HCT116 (cell line): ENCODE results near the gene TAPBPL. TPM values are rescaled to one million over a fixed set of nuclear protein-coding genes. Genes with fewer than 3 reads are reported as not detected.

ENCODE experiments used
- ATAC-seq: fragments of 200-7000 bp; cut with Tn5 transposase; 2 replicates; pipeline ENCODE4 v1.9.1; 2020; ENCODE audit warnings: mild to moderate bottlenecking, moderate library complexity
- BruUV-seq: library from RNA; stranded (reverse); fragments of 400-500 nt; replicated peaks from 2 replicates; lab custom pipeline; 2021; lab: Mats Ljungman, UMichigan
- CTCF ChIA-PET: fragments of 300-600 bp; sonication (Branson Sonifier 250); formaldehyde crosslinking; loops from one replicate; lab custom pipeline; 2021; ENCODE audit warnings: antibody characterized with exemption; lab: Charles Lee
- POLR2A ChIA-PET: fragments of 300-600, 350-600 bp; sonication (Branson Sonifier 250); formaldehyde crosslinking; loops from one replicate; lab custom pipeline; 2021; ENCODE audit warnings: antibody characterized with exemption; lab: Charles Lee
- RAD21 ChIA-PET, 2 experiments: fragments of 300-600 bp; sonication (Branson Sonifier 250); formaldehyde crosslinking; loops; one replicate each; lab custom pipeline; 2023; ENCODE audit warnings: low total read pairs in 2 of 2; ENCODE audit not compliant: uncharacterized antibody in 2 of 2, unreplicated experiment in 2 of 2, low non-redundant PET in 1 of 2; lab: Charles Lee
- DNase-seq: peaks from one replicate; pipeline ENCODE4 v3.0.0-alpha.2; 2010; ENCODE audit warnings: low read depth, low spot score
- H2AFZ ChIP-seq: fragments of 200-600 bp; shearing (Covaris generic), sonication (generic); 2 replicates; pipeline ENCODE4 v1.6.1; 2017; ENCODE audit warnings: low read depth, mixed run types, mixed read lengths, antibody characterized with exemption, low read length; ENCODE audit not compliant: poor library complexity, severe bottlenecking
- H3K27ac ChIP-seq: 2 replicates; pipeline ENCODE4 v1.5.1; 2012; ENCODE audit warnings: low read depth, low read length
- H3K27me3 ChIP-seq: fragments of 200-600 bp; sonication (generic); 2 replicates; pipeline ENCODE4 v1.6.1; 2016; ENCODE audit warnings: mixed run types, low read length, mixed read lengths; ENCODE audit not compliant: insufficient read depth
- H3K36me3 ChIP-seq, 2 experiments: fragments of 200-500 bp in 1 of 2; fragments of 200-600 bp in 1 of 2; sonication (Bioruptor generic) in 1 of 2; sonication (generic) in 1 of 2; 2 replicates each; pipeline versions ENCODE4 v1.5.1 to v1.6.1; 2014 to 2016; ENCODE audit warnings: low read length in 2 of 2, inconsistent platforms in 1 of 2, mixed read lengths in 1 of 2, mixed run types in 1 of 2; ENCODE audit not compliant: insufficient read depth in 2 of 2, control insufficient read depth in 1 of 2
- H3K4me1 ChIP-seq, 2 experiments: fragments of 200-600 bp in 1 of 2; sonication (generic) in 1 of 2; 2 replicates each; pipeline versions ENCODE4 v1.5.1 to v1.6.1; 2012 to 2017; ENCODE audit warnings: low read length in 2 of 2, inconsistent platforms in 1 of 2, mild to moderate bottlenecking in 1 of 2, mixed read lengths in 1 of 2, mixed run types in 1 of 2, moderate library complexity in 1 of 2; ENCODE audit not compliant: insufficient read depth in 2 of 2, control insufficient read depth in 1 of 2
- H3K4me2 ChIP-seq: fragments of 200-600 bp; sonication (generic); 2 replicates; pipeline ENCODE4 v1.6.1; 2017; ENCODE audit warnings: mixed run types, low read length, mixed read lengths
- H3K4me3 ChIP-seq, 2 experiments: fragments of 200-600 bp in 1 of 2; sonication (generic) in 1 of 2; replicated peaks in 1 of 2; 2 replicates each; pipeline ENCODE4 v1.5.1; 2011 to 2016; ENCODE audit warnings: low read length in 2 of 2, control low read depth in 1 of 2, low read depth in 1 of 2, mild to moderate bottlenecking in 1 of 2, mixed read lengths in 1 of 2, mixed run types in 1 of 2
- H3K79me2 ChIP-seq: fragments of 200-600 bp; sonication (generic); 2 replicates; pipeline ENCODE4 v1.6.1; 2017; ENCODE audit warnings: mild to moderate bottlenecking, mixed run types, low read length, moderate library complexity, mixed read lengths; ENCODE audit not compliant: insufficient read depth
- H3K9ac ChIP-seq: fragments of 200-600 bp; sonication (generic); 2 replicates; pipeline ENCODE4 v1.6.1; 2016; ENCODE audit warnings: low read length, mixed read lengths
- H3K9me2 ChIP-seq: fragments of 200-600 bp; sonication (generic), shearing (Covaris generic); 2 replicates; pipeline ENCODE4 v1.6.1; 2017; ENCODE audit warnings: mixed run types, mild to moderate bottlenecking, moderate library complexity; ENCODE audit not compliant: insufficient read depth
- H3K9me3 ChIP-seq, 2 experiments: fragments of 200-500 bp in 1 of 2; fragments of 200-600 bp in 1 of 2; sonication (Bioruptor generic) in 1 of 2; sonication (generic) in 1 of 2; 2 replicates each; pipeline ENCODE4 v1.6.1; 2014 to 2017; ENCODE audit warnings: low read length in 2 of 2, mixed read lengths in 2 of 2, inconsistent platforms in 1 of 2, low read depth in 1 of 2, mild to moderate bottlenecking in 1 of 2, mixed run types in 1 of 2, moderate library complexity in 1 of 2; ENCODE audit not compliant: control insufficient read depth in 1 of 2, insufficient read depth in 1 of 2
- H4K20me1 ChIP-seq: fragments of 200-600 bp; sonication (generic), shearing (Covaris generic); 2 replicates; pipeline ENCODE4 v1.6.1; 2017; ENCODE audit warnings: mixed run types, mild to moderate bottlenecking, moderate library complexity; ENCODE audit not compliant: insufficient read depth
- CTCF ChIP-seq, 3 experiments: fragments of 200-600 bp in 1 of 3; sonication (generic) in 1 of 3; IDR thresholded peaks in 2 of 3; conservative IDR thresholded peaks in 1 of 3; 2 replicates each; pipeline ENCODE4 v1.5.1; 2012 to 2017; ENCODE audit warnings: low read depth in 2 of 3, low read length in 2 of 3, antibody characterized with exemption in 1 of 3, borderline replicate concordance in 1 of 3, control low read depth in 1 of 3, mild to moderate bottlenecking in 1 of 3, mixed read lengths in 1 of 3, mixed run types in 1 of 3, moderate library complexity in 1 of 3; ENCODE audit not compliant: insufficient read depth in 1 of 3
- POLR2AphosphoS5 ChIP-seq: IDR thresholded peaks from 2 replicates; pipeline ENCODE4 v1.6.1; 2011; ENCODE audit warnings: mild to moderate bottlenecking, low read depth, low read length, moderate library complexity
- TCF7L2 ChIP-seq: IDR thresholded peaks from 2 replicates; pipeline ENCODE4 v1.7.0; 2011; ENCODE audit warnings: borderline replicate concordance, inconsistent platforms; ENCODE audit not compliant: insufficient read depth, insufficient read length; ENCODE audit errors: extremely low read depth
- intact Hi-C: fragments of 100-400 bp; cut with micrococcal nuclease; formaldehyde crosslinking; loops from 2 replicates; pipeline ENCODE4 v1.10.0; 2022
- total RNA-seq: library from RNA; stranded (reverse); gene quantifications from one replicate; pipeline ENCODE4 v1.2.1, GENCODE V29; 2021; ENCODE audit not compliant: unreplicated experiment
- TF ChIP-seq, protein P1 (sequence below): IDR thresholded peaks from 2 replicates; pipeline ENCODE4 v1.6.1; 2011; ENCODE audit warnings: mild to moderate bottlenecking, low read length, moderate library complexity; ENCODE audit not compliant: insufficient replicate concordance; ENCODE audit errors: extremely low read depth

Gene TAPBPL
- total RNA-seq, 1 experiment from 2014 or later: 0.54 TPM

DNA sequence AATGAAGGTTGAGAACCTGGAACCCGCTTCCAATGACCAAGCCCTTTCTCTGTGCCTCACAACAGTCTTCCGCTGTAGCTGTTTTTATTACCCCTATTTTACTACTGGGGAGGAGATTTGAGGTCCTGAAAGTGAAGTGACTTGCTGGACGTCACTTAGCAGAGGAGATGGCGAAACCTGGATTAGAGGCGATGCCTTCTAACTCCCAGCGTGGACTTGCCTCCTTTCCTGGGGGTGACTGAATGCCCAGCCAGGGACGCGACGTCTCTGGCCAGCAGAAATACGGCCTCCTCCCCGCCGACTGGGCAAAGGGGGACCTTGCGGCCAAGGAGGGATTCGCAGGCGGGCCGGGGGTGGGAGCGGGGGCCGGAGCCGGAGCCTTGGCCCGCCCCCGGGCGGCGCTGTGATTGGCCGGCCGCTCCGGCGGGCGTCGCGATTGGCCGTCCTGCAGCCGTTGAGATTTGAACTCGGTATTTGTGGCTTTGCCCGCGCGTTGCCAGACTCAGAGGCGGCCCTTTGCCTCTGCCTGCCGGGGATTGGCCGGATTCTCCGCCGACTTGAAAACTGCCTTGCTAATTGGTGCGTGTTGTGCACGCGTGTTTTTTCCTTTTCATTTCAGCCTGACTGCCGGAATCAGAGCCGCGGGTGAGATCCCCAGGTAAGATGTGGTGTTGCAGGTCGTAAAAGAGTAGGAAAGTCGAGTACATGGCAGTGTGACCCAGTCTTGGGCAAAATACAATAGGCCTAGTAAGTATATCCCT, 41.8 kb downstream of the TAPBPL start, which contains the start of gene NCAPD2 (continued):
- TF ChIP-seq, protein P1, sequence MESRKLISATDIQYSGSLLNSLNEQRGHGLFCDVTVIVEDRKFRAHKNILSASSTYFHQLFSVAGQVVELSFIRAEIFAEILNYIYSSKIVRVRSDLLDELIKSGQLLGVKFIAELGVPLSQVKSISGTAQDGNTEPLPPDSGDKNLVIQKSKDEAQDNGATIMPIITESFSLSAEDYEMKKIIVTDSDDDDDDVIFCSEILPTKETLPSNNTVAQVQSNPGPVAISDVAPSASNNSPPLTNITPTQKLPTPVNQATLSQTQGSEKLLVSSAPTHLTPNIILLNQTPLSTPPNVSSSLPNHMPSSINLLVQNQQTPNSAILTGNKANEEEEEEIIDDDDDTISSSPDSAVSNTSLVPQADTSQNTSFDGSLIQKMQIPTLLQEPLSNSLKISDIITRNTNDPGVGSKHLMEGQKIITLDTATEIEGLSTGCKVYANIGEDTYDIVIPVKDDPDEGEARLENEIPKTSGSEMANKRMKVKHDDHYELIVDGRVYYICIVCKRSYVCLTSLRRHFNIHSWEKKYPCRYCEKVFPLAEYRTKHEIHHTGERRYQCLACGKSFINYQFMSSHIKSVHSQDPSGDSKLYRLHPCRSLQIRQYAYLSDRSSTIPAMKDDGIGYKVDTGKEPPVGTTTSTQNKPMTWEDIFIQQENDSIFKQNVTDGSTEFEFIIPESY: no peak
- peak; percentile 53 for TF ChIP-seq POLR2AphosphoS5

GRCh38 chr12:6494258-6494743, 42.5 kb downstream of the TAPBPL start:
- H3K9me2 ChIP-seq: no peaks in the 10 kb centered on the region
- no peaks in the 10 kb centered on the region for H3K27me3 ChIP-seq
- peaks cover 19 to 43% of the 10 kb centered on the region in 2 experiments for H3K36me3 ChIP-seq
- peak overlapping the region; percentile 98 for H3K4me2 ChIP-seq
- CTCF ChIA-PET: no interaction called here
- no peak for ATAC-seq
- TSS peak; percentile 78 for BruUV-seq
- intact Hi-C loops: loop anchor here (2.0 kb wide), 1 partner anchor 38 kb away; no protein-coding TSS in a partner anchor
- POLR2A ChIA-PET: interaction anchor here (2.1 kb wide), 1 partner anchor 40 kb away, joined by 8 read pairs; the partner anchor contains the start of gene GAPDH
- H4K20me1 ChIP-seq: no peaks in the 10 kb centered on the region
- TF ChIP-seq CTCF (IDR thresholded peaks at IDR 0.05 in 2 of 3, conservative IDR thresholded peaks at IDR 0.05 in 1 of 3; ENCODE audit: borderline replicate concordance in 1 of 3, insufficient read depth in 1 of 3, low read depth in 2 of 3, low read length in 2 of 3): 0 out of 6 replicates have a peak, but pooled peaks of 1 of the 3 experiments have one; percentile 14
- no peak for TF ChIP-seq TCF7L2
- peak overlapping the region; percentile 98 for H3K9ac ChIP-seq
- no peak for DNase-seq
- peak overlapping the region; percentile 97 for H3K27ac ChIP-seq
- H3K4me1 ChIP-seq: peaks cover 12 to 19% of the 10 kb centered on the region in 2 experiments
- peaks cover 68% of the 10 kb centered on the region for H3K79me2 ChIP-seq
- H3K9me3 ChIP-seq: no peaks in the 10 kb centered on the region
- H2AFZ ChIP-seq: no peak overlapping the region
- RAD21 ChIA-PET: no interaction called here
- peak overlapping the region; percentile 86 to 90 for H3K4me3 ChIP-seq
